GM18873 (cell line): ENCODE measurements around the gene CWC27.
"Not testable (repeated sequence)": the region's sequence is repeated elsewhere in the genome, so short reads cannot be mapped to it uniquely, and the experiment has no call there.

ENCODE experiments used
- ATAC-seq: cut with Tn5 transposase; IDR thresholded peaks from one replicate; pipeline ENCODE4 v1.9.1; 2021; ENCODE audit warnings: mild to moderate bottlenecking, moderate library complexity, moderate number of reproducible peaks; ENCODE audit not compliant: unreplicated experiment, low FRiP score

Gene CWC27

DNA sequence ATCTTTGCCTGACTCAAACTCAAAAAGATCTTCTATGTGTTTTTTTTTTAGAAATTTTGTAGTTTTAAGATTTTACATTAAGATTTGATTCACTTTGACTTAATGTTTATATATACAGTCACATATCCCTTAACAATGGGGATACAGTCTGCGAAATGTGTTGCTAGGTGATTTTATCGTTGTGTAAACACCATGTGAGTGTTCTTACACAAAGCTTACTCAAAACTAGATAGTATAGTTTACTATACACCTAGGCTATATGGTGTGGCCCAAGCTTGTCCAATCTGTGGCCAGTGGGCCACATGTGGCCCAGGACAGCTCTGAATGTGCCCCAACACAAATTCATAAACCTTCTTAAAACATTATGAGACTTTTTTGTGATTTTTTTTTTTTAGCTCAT lies 131.9 kb downstream of the CWC27 start:
- ATAC-seq: no peak

DNA sequence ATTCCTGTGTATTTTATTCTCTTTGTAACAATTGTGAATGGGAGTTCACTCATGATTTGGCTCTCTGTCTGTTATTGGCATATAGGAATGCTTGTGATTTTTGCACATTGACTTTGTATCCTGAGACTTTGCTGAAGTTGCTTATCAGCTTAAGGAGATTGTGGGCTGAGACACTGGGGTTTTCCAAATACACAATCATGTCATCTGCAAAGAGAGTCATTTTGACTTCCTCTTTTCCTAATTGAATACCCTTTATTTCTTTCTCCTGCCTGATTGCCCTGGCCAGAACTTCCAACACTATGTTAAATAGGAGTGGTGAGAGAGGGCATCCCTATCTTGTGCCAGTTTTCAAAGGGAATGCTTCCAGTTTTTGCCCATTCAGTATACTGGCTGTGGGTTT lies 138.7 kb downstream of the CWC27 start:
- not testable (repeated sequence) for ATAC-seq

DNA sequence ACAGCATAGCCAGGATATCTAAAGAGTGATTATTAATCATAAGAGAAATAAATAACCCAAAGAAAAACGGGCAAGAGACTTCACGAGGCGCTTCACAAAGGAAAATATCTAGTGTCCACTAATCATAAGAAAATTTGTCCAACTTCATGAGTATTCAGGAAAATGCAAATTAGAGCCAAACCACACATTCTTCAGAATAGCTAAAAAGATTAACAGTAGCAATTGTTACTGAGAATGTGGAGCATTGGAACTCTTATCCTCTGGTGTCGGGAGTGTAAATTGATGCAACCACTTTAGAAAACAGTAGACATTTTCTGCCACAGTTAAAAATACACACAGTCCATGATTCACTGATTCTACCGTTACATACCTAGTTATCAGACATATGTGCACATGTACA lies 145.7 kb downstream of the CWC27 start:
- ATAC-seq: no peak

- ATAC-seq: no peak
Observed at GRCh38 chr5:64918083-64918482, 149.4 kb downstream of the CWC27 start.

DNA sequence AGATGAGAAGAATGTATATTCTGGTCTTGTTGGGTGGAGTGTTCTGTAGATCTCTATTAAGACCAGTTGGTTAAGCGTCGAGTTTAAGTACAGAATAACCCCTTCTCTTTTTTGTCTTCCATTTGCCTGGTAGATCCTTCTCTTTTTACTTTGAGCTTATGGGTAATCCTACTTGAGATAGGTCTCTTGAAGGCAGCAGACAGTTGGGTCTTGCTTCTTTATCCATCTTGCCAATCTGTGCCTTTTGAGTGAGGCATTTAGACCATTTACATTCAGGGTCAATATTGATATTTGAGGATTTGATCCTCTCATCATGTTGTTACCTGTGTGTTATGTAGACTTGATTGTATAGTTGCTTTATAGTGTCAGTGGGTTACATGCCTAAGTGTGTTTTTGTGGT lies 152.7 kb downstream of the CWC27 start:
- ATAC-seq: no peak

- no peak for ATAC-seq
Observed at GRCh38 chr5:64923151-64923685, 154.5 kb downstream of the CWC27 start.

DNA sequence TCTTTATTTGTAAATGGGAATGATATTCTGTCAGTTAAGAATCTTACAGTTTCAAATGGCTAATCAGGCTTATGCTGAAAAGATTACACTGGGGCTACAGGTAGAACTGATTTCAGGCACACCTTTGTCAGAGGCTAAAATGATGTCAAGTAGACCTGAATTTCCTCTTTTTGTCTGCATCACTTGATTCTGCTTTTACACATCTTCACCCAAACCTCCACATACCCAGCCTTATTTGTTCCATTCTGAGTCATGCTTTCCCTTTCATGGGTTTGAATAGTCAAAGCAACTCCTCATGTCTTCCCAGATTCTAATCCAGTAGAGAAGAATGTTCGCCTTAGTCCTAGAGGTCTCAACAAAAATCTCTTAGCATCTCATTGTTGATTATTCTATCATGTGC lies 156.4 kb downstream of the CWC27 start:
- ATAC-seq: no peak

DNA sequence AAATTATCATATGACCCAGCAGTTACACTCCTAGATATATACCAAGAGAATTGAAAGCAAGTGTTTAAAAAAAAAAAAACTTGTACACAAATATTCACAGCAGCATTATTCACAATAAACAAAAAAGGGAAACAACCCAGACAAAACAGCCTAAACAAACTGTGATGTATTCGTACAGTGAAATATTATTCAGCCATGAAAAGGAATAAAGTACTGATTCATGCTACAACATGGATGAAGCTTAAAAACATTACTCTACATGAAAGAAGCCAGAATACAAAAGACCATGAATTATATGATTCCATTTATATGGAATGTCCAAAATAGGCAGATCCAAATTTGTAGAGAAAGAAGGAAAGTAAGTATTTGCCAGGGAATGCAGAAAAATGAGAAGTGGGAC lies 161.1 kb downstream of the CWC27 start:
- ATAC-seq: no peak

- ATAC-seq: no peak
Observed at GRCh38 chr5:64930672-64931318, 162.1 kb downstream of the CWC27 start.

DNA sequence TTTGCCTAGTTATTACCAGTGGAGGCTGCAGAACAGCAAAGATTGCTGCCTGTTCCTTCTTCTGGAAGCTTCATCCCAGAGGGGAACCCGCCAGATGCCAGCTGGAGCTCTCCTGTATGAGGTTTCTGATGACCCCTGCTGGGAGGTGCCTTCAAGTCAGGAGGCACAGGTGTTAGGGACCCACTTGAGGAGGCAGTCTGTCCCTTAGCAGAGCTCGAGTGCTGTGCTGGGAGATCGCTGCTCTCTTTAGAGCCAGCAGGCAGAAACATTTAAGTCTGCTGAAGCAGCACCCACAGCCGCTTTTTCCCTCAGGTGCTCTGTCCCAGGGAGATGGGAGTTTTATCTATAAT lies 170.7 kb downstream of the CWC27 start:
- not testable (repeated sequence) for ATAC-seq

- ATAC-seq: no peak
Observed at GRCh38 chr5:64939772-64940510, 171.2 kb downstream of the CWC27 start.

GRCh38 chr5:64942460-64942859 lies 173.7 kb downstream of the CWC27 start:
- no peak for ATAC-seq

DNA sequence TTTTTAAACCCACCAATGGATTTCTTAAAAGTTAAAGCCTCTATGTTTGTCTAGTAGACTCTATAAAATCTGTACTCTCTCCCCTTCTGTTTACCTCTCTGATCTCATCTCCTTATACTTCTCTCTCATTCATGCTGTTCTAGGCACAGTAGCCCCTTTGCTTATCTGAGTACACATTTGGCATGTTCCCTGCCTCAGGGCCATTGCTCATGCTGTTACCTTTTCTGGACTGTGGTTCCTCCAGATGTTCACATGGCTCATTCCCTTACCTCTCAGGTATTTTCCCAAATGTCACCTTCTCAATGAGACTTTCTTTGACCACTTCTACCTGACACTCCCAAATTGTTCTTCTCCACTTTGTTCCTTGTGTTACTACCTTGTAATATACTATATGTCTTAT lies 176.1 kb downstream of the CWC27 start:
- no peak for ATAC-seq

DNA sequence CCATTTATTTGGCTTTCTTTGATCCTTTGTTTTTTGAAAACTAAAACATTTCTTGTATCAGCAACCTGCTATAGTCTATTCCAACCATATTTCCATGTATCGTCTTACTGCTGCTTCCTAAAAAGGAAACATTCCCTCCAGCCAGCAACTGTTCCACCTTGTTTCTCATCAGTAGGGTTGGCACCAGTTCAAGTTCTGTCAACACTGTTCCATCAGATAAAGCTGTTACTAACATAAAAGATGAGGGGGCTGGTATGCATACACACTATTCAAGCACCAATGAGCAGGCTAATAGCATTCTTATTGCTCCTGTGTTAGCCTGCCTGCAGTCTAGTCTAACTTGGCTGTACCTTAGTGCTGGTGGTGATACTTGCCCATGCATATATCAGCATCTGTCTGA lies 178.3 kb downstream of the CWC27 start:
- ATAC-seq: no peak

DNA sequence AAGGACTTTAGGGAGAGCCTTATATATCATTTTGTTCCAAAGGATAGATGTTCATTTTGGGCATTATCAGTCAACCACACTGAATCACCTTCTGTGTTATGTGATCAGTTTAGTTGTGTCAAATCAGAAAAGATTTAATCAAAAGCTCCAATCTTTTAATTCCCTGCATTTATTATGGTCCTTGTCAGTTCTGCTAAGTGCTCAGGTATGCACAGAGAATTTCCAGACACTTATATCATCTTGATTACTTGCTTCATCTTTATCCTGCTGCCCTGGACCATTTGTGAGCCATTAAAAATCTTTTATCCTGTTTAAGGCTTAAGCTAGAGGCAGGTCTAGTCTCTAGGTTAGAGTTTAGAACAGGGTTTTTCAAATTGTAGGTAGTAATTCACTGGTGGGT lies 179.1 kb downstream of the CWC27 start:
- no peak for ATAC-seq

- no peak for ATAC-seq
Observed at GRCh38 chr5:64949331-64949730, 180.6 kb downstream of the CWC27 start.

DNA sequence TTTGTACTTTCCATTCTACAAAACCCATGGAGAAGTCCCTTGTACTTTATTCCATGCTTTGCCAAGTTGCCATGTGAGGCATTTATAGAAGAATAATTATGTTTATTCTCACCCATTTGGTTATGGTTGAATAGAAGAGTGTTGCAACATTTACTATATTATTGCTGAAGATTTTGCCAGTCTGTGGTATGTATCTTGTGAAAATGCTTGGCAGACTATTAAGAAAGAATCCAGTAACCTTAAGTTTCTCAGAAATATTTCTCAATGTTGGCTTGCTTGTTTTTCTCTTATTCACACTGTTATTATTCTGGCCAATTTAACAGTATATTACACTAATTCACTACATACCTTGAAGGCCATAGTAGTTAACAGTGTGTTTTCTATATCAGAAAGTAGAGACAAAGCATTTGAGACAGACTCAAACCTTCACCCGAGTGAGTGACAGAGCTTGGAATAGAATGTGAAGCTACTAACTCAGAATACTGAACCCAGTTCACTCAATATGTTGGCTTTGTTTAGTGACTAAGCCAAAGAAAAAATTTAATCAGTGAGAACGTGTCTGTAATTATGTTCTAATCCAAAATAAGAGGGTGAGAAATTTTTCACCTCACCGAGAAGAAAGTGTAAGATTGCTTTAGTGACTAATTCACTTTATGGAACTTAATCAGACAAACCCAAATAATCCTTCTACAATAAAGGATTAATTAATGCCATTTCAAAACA lies 184.4 kb downstream of the CWC27 start:
- no peak for ATAC-seq

DNA sequence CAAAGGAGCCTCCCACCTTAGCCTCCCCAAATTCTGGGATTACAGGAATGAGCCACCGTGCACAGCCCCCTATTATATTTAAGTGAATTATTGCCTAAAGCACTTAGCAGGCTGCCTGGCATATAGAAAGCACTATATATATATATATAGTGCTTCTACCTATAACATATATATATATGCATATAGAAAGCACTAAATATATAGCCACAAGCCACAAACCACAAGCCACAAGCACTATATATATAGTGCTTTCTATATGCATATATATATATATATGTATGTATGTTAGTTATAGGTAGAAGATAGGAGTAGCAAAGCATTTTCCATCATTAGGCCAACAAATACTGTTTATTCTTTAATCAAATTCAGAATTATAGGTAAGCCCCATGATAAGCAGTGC lies 185.8 kb downstream of the CWC27 start:
- ATAC-seq: no peak

GRCh38 chr5:64958757-64959391 lies 190.1 kb downstream of the CWC27 start:
- no peak for ATAC-seq

- no peak for ATAC-seq
Observed at GRCh38 chr5:64963278-64963677, 194.5 kb downstream of the CWC27 start.

- no peak for ATAC-seq
Observed at GRCh38 chr5:64968591-64969110, 199.9 kb downstream of the CWC27 start.
